Measurements from ENCODE around the gene ANTXR1.

Gene ANTXR1

DNA sequence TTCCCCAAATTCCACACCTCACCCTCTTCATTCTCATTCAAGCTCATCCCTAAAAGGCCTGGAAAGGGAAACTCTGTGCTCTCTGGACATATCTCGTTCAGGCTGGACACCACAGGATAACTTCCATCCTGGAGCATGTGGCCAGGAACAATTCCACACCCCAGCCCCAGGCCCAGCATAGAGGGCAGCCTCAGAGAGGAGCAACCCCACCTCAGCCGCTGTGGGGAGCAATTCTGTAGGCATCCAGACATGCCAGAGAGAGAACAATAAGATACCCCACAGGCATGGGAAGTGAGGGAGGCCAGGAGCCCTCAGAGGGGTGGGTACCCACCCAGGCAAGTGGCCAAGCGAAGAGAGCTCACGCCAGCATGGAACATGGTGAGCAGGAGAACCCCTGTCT lies 230.7 kb downstream of the ANTXR1 start:
- DNase-seq (ENCODE audit: low read depth): no peak
- TF ChIP-seq, protein P1, sequence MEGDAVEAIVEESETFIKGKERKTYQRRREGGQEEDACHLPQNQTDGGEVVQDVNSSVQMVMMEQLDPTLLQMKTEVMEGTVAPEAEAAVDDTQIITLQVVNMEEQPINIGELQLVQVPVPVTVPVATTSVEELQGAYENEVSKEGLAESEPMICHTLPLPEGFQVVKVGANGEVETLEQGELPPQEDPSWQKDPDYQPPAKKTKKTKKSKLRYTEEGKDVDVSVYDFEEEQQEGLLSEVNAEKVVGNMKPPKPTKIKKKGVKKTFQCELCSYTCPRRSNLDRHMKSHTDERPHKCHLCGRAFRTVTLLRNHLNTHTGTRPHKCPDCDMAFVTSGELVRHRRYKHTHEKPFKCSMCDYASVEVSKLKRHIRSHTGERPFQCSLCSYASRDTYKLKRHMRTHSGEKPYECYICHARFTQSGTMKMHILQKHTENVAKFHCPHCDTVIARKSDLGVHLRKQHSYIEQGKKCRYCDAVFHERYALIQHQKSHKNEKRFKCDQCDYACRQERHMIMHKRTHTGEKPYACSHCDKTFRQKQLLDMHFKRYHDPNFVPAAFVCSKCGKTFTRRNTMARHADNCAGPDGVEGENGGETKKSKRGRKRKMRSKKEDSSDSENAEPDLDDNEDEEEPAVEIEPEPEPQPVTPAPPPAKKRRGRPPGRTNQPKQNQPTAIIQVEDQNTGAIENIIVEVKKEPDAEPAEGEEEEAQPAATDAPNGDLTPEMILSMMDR (IDR thresholded peaks at IDR 0.05; ENCODE audit: insufficient read depth, low read depth, low read length, missing control alignments): no peak
- no peak overlapping the region for H3K4me3 ChIP-seq (ENCODE audit: low read depth, low read length)

DNA sequence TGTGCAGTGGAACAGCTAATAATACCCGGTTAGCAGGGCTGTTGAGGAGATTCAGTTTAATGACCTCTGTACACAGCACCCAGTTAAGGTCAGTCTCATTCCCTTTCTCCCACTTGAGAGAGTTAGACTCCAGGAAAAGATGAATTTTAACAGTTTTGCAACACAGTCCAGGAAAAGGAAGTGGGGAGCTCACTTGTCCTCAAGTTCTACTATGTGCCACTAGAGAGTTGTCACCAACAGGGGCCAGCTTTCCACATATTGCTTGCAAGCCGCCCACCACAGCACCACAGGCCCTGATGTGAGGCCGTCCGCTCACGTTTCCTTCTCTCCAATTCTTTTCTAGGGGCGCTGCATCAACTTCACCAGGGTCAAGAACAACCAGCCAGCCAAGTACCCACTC lies 231.9 kb downstream of the ANTXR1 start:
- H3K4me3 ChIP-seq (ENCODE audit: low read depth, low read length): no peak overlapping the region
- no peak for DNase-seq (ENCODE audit: low read depth)
- TF ChIP-seq, protein P1 (IDR thresholded peaks at IDR 0.05; ENCODE audit: insufficient read depth, low read depth, low read length, missing control alignments): no peak

DNA sequence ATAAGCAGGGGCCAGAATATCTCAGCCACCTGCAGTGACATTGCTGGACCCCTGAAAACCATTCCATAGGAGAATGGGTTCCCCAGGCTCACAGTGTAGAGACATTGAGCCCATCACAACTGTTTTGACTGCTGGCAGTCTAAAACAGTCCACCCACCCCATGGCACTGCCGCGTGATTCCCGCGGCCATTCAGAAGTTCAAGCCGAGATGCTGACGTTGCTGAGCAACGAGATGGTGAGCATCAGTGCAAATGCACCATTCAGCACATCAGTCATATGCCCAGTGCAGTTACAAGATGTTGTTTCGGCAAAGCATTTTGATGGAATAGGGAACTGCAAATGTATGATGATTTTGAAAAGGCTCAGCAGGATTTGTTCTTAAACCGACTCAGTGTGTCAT lies 234.6 kb downstream of the ANTXR1 start:
- TF ChIP-seq, protein P1 (IDR thresholded peaks at IDR 0.05; ENCODE audit: insufficient read depth, low read depth, low read length, missing control alignments): no peak
- DNase-seq (ENCODE audit: low read depth): no peak
- H3K4me3 ChIP-seq (ENCODE audit: low read depth, low read length): no peak overlapping the region

DNA sequence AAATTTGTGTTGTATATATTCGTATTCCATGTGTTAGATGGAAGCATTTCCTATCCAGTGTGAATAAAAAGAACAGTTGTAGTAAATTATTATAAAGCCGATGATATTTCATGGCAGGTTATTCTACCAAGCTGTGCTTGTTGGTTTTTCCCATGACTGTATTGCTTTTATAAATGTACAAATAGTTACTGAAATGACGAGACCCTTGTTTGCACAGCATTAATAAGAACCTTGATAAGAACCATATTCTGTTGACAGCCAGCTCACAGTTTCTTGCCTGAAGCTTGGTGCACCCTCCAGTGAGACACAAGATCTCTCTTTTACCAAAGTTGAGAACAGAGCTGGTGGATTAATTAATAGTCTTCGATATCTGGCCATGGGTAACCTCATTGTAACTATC lies 235.3 kb downstream of the ANTXR1 start:
- TF ChIP-seq, protein P1 (IDR thresholded peaks at IDR 0.05; ENCODE audit: insufficient read depth, low read depth, low read length, missing control alignments): no peak
- no peak overlapping the region for H3K4me3 ChIP-seq (ENCODE audit: low read depth, low read length)
- DNase-seq (ENCODE audit: low read depth): no peak

DNA sequence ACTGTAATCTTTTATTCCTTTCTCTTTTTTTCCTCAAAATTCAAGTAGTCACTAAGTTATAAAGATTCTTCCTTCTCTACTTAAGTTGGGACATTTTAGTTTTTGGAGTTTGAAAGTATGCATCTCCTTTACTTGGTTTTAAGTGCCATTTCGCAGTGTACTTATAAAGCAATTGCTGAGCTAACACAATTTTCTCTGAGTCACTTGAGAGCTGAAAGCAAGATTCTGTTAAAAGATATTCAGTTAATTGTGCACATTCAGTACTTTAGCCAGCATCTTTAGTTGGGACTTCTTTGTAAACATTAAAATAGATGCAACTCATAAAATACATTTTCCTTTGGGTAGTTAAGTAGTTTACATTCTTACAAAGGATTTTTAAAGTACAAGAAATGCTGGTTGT lies 238.0 kb downstream of the ANTXR1 start:
- DNase-seq (ENCODE audit: low read depth): no peak
- H3K4me3 ChIP-seq (ENCODE audit: low read depth, low read length): no peak overlapping the region
- TF ChIP-seq, protein P1 (IDR thresholded peaks at IDR 0.05; ENCODE audit: insufficient read depth, low read depth, low read length, missing control alignments): no peak

DNA sequence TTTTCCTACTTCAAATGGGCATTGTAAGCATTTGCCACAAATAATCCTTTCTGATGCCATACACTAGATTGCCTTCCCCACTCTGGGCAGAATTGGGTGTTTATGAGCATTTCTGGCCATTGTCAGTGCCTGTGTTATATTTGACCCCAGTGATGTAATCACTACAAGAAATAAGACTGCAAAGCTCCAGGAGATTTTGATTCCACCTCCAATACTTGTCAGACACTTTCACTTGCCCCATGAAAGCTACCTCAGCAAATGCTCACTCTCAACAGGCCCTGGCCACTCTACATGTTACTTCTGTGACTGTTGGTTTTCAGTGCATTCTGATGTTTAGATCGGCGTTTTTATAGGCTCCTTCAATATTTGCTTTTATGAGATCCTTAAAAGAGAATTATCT lies 239.0 kb downstream of the ANTXR1 start:
- H3K4me3 ChIP-seq (ENCODE audit: low read depth, low read length): no peak overlapping the region
- DNase-seq (ENCODE audit: low read depth): no peak
- TF ChIP-seq, protein P1 (IDR thresholded peaks at IDR 0.05; ENCODE audit: insufficient read depth, low read depth, low read length, missing control alignments): no peak

DNA sequence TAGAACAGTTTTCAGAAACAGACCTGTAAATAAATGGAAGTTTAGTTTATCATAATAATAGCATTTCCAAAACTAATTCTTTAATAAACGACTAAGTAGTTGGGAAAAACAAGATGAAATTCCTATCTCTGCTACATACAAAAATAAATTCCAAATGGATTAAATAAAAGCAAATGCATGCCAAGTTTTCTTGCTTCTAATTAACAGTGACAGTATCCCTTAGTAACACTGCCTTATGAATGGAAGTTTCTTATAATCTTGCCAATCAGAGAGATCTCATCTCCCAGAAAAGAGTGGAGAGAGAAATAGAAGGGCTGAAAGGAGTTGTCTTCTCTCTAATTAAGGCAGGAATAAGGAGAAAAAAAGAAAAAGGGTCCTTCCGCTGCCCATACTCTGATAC lies 240.1 kb downstream of the ANTXR1 start:
- no peak overlapping the region for H3K4me3 ChIP-seq (ENCODE audit: low read depth, low read length)
- no peak for DNase-seq (ENCODE audit: low read depth)
- TF ChIP-seq, protein P1 (IDR thresholded peaks at IDR 0.05; ENCODE audit: insufficient read depth, low read depth, low read length, missing control alignments): no peak

All from GM12865 (cell line).